ENCODE measurements around the gene SLC2A13.
"Not testable (repeated sequence)": the region's sequence is repeated elsewhere in the genome, so short reads cannot be mapped to it uniquely, and the experiment has no call there.

SLC2A13 gene

DNA sequence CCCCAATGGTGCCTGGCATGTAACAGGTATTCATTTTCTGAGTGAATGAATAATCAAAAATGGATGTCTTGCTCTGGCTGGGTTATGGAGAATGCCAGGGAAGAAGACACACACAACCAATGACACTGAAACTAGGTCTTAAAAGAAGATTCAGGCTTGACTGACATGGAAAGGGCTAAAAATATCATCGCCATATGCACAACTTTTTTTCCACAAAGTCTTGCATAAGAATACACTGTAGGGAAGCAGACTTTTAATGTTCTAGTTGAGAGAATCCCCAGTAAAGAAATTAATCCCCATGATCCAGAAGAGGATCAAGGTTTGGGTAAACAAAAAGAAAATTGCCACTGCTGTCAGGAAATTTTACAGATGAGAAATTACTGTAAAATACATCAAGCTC is 116.4 kb downstream of the SLC2A13 start:
- DNase-seq: no peak

DNA sequence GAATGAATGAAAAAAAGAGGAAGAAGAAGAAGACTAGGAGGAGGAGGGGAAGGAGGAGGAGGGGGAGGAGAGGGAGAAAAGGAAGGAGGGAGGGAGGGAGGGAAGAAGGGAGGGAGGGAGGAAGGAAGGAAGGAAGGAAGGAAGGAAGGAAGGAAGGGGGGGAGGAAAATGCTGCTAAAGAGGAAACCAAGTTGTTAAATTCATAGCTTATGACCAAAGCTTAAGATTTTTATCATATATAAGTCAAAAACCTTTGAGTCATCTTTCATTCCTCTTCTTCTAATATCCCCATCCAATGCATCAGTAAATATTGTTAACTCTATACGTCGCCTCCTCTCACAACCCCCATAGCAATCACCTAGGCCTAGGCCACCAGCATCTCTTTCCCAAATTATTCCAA is 117.3 kb downstream of the SLC2A13 start:
- DNase-seq: no peak

DNA sequence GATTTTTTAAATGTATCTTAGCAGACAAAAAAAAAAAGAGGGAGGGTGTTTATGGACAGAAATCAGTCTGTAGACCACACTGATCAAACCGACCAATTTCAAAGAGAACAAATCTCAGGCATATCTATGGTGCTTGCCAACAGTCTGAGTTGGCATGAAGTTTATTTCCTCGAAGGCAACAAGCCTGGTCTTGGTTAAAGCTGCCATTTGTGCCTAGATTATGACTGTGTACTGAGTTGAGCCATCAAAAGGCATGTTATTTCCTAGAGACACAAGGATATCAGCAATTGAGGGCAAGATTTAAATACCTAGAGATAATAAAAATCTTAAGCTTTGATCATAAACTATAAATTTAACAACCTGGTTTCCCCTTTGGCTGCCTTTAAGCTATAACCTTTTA is 119.2 kb downstream of the SLC2A13 start:
- no peak for DNase-seq

DNA sequence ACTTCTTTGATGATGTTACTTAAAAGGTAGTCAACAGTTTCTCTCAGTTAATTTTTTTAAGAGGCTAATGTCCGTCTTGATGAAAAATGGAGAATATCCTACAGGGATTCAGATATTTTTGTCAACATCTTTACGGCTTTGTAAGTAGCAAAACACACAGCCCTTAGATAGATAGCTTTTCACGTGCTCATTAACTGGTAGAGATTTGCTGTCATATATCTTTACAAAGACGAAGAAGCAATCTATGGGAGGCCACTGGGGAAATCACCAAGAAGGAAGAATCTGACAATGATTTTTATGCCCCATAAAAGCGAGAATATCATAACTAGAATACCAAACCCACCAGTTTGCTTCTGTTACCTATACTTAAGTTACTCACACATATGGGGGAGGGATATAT is 121.2 kb downstream of the SLC2A13 start:
- no peak for DNase-seq

DNA sequence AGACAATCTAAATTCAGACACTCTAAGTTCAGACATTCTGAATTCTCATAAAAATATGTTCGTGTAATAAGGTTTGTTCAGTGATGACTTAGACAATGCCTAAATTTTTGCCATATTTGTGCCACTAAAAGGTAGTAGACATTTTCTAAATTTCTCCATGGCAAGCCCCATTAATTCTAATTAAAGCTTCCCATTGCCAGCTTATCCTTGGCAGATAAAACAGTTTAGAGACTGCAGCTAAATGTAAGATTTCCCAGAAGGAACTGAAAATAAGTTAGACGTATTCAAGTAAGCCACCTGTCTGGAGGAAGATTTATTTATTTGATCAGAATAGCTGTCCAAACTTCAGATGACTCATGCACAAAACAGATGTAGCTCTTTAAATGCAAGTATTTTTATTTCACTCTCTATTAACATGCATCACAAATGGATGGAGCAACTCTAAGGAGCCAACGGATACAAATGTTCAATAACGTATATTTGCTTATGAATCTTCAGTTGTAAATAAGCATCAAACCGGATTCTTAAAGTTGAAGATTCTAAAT is 130.4 kb downstream of the SLC2A13 start:
- no peak for DNase-seq

DNA sequence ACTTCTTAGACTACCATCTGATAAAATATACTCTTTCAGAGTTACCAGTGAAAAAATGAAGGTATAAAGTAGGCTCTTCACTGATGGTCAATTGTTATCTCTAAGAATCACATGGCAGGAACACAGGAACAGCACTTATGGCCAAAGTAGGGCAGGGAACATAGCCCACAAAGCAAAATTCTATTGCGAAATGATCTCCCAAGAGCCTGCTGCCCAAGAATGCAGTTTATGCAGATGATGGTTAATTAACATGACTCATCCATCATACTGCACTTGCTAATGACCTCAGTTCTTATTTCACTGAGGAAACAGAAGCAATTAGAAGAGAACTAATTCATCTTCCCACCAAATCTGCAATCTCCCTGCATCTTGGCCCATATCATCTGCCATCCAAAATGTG is 133.8 kb downstream of the SLC2A13 start:
- no peak for DNase-seq

DNA sequence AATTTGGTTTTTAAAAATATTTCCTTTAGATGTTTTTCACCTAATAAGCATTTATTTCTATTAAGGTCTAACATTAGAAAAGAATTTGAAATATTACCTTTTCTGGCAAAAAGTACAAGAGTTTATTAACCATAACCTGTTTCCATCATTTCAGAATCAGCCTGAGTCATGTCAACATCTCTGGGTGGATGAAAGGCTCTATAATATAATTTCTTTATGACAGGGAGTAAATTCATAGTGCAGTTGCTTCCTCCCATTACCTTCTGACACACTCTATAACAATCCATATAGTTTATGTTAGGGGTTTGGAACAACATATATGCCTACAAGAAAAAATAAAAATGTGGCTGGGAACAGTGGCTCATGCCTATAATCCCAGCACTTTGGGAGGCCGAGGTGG is 134.5 kb downstream of the SLC2A13 start:
- DNase-seq: no peak

DNA sequence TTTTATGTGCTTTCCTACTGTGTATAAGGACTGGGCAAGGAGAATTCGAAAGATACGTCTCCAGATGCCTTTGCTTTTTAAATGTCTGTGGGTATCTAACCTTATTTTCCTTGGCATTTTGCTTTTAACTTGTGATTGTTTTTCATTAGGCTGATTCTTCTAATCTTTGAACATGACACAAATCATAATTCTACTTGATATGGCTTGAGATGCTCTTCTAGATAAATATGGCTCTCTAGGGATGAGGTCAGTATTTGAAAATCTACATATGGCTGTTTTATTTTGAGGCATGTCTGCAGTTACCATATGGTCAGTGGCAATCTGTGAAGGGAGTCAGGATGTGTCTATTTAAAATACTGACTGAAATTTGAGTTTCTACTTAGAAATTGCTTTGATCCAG is 139.2 kb downstream of the SLC2A13 start:
- DNase-seq: no peak

DNA sequence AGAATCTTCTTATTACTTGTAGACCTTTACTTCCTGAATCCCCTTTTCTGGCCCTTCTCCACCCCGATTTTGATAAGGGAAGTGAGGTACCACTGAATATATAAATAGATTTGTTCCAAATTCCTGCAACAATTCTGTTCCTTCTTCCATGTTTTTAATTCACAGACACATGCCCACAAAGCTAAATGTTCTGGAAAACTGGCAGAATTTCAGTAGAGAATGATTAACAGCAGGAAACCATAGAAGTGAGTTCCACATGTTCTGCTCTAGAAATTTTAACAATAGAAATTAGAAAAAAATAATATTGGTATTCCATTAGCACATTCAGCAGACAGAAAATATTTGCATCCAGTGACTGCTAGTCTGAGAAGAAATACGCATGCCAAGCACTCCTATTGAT is 139.6 kb downstream of the SLC2A13 start:
- DNase-seq: no peak

DNA sequence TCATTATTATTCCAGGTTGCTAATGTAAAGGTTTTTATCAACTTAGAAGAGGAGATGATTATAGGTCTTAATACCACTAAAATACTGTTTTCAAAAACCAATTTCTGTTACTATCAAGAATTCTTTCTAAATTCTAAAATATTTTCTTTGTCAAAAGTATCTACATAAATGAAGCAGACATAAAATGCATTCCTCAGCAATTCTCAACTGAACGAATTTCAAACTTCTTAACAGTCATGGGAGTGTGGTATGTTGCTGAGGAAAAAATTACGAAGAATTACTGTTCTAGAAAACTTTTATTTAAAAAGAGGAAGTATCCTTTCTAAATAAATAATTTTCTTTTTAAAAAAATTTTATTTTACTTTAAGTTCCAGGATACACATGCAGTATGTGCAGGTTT is 146.4 kb downstream of the SLC2A13 start:
- DNase-seq: no peak

DNA sequence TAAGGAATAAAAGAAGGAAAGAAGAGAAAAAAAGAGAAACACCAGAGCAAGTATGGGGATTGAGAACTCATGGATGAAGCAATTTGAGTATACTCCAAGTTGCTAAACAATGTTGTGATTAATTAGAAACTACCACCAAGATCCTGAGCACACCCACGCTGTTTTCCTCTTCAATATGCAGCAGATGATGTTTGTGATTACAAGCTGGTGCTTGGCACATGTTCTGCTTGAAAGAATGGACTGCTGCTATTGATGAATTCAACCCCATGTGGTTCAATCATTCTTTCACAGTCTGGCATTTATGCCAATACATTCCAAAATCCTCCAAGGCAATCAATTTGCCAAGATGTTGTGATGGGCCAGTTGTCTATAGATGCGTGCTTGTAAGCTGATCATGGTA is 146.8 kb downstream of the SLC2A13 start:
- no peak for DNase-seq

DNA sequence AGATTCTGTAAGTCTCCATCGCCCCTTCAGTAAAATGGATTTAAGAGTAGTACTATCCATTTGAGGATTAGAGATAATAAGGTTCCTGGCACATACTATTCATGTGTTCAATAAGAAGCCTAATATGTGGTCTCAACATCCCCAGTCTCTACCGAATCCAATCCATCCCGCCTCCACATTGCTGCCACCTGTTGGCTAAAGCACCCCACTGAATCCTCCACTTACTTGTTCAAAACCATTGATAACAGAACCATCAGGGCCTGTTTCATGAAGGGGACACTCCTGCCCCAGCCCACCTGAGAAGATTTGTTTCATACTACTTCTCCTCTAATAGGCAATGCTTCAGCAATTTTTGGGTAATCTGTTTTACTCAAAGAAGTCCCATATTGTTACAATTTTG is 147.5 kb downstream of the SLC2A13 start:
- DNase-seq: no peak

DNA sequence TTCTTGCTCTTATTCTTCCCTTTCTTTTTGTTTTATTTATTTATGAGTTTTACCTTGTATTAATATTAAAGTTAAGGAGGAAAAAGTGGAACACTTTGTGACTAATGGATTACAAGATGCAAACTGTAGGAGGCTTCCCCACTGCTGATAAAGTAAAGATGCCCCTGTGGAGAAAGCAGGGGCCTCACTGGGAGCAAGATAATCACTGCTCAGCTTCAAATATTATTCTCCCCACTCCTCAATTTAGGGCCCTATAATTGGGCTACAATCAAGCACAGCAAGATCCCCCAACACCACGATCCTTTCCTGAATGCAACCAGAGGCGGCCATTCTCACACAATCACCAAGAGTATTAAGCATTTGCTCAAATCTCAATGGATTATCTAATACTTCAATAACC is 149.2 kb downstream of the SLC2A13 start:
- no peak for DNase-seq

DNA sequence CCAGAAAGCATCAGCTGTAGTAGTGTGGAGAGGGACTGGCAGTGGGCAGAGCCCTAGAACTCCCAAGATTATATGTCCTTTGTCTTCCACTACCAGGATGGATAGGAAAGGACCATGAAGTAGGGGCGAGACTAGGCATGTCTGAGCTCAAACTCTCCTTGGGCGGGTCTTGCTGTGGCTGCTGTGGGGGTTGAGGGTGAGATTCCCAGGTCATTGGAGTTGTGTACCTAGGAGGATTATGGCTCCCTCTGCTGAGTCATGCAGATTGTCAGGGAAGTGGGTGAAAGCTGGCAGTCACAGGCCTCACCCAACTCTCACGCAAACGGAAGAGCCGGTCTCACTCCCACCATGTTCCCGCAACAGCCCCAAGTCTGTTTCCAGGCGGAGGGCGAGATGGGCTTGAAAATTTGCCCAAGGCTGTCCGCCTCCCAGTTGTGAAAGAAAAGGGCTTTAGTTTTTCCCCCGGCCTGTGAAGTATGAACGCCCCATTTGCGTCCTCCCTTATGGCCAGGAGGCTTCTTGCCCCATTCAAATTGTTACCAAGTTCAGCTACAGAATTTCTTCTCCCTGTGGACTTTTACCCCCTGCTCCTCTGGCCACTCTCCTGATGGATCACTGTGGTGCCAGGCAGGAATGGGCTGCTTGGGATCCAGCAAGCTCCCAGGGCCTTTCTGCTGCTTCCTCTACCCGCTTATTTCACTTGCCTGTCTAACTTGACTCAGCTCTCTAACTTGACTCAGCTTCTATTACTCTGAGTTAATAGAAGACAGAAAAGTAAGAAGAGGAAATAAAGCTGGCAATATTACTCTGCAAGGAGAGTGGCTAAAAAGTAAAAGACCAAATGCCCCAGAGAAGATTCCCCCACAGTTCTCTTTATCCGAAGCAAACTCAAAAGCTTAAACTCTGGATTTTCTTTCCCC is 159.3 kb downstream of the SLC2A13 start:
- no peak for DNase-seq

DNA sequence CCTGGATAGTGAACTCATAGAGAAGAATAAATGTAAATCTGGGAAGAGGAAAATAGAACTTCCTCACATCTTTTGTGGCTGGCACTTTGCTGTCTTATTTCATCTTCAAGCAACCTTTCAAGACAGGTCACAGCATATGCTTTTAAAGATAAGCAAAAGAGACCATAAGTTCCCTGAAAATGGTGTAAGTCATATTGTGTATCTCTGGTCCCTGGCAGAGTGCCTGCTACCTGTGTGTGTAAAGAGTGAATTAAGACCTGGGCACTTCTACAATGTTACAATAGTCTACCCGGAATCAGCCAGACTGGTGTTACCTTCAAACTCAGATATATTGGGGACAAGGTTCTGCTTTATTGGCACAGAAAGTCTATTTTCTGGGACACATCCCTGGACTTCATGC is 168.8 kb downstream of the SLC2A13 start:
- DNase-seq: no peak

DNA sequence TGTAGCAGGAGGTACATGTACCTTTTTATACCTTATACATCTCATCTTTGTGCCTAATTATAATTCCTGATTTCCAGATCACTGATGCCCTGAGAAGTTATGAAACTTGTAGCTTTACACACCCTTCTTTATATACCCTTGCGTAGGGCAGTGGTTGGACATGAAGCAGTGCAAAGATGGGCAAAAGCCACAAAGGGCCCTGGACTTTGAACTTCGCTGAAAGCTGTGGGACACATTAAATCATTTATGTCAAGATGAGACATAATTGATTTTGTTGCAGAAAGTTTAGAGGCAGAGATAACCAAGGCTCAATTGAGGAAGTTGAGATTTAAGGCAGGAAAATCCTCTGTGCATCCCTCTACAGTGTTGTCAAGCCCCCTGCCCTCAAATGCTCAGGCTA is 170.0 kb downstream of the SLC2A13 start:
- no peak for DNase-seq

DNA sequence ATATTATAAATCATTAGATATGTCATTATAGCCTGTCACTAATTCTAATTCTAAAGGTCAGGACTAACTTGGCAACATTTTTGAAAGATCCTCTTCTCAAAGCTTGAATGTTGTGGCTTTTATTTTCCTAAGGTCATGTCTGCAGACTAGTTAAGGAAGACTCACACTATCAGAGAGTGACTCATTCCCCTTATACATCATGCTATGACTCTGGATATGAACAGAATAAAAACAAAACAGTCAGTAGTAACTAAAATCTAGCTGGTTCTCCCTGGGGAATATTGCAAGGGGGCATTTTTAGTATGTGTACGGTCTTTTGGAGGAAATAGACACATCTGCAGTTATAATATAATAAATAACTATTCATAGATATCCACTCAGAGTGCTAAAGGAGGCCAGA is 170.6 kb downstream of the SLC2A13 start:
- no peak for DNase-seq

DNA sequence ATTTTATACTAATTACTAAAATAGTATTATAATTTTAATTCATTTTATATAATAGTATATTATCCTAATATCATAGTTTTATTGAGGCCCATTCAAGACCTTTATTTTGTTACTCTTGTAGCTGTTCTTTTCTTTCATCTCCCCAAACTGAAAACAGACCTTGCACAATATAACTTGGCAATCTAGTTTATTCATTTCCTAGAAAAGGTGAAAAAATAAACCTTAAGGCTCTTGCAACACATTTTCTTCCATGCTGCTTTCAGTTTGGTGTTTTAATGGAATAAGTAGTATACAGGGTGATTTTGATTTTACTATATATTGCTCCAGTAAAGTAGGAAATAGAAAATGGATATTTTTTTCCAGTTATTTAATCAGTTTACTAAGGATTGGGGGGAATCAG is 174.0 kb downstream of the SLC2A13 start:
- DNase-seq: no peak

DNA sequence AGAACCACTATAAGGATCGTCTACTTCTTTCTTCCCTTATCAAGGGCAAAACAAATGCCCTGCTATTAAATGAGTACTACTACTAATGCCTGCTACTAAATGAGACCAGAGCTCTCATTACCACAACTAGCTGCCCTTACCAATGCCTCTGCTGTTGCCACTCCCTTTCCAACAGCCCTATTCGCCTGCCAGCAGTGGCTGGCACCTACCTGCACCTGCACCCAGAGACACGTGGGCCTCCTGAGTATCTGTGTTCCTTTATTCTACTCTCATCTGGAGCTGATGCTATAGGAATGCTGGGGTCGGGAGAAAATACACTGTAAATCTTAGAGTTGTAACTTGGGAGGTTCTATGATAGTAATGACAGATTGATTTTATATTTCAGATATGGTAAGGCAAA is 174.7 kb downstream of the SLC2A13 start:
- DNase-seq: no peak

DNA sequence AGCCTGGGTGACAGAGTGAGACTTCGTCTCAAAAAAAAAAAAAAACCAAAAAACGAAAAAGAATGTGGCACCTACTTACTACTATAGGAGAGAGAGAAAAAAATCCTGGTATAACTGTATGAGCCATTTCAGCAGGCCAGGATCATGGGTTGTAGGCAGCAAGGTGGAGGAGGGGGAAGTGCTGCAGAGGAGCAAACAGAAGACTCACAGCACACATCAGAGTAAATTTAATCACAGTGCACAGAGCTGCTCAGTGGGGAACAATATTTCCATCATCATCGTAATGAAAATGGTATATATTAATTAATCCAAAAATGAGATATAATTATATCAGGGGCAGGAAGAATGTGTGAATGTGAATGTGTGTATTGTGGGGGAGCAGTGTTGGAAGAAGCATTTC is 175.8 kb downstream of the SLC2A13 start:
- DNase-seq: no peak

DNA sequence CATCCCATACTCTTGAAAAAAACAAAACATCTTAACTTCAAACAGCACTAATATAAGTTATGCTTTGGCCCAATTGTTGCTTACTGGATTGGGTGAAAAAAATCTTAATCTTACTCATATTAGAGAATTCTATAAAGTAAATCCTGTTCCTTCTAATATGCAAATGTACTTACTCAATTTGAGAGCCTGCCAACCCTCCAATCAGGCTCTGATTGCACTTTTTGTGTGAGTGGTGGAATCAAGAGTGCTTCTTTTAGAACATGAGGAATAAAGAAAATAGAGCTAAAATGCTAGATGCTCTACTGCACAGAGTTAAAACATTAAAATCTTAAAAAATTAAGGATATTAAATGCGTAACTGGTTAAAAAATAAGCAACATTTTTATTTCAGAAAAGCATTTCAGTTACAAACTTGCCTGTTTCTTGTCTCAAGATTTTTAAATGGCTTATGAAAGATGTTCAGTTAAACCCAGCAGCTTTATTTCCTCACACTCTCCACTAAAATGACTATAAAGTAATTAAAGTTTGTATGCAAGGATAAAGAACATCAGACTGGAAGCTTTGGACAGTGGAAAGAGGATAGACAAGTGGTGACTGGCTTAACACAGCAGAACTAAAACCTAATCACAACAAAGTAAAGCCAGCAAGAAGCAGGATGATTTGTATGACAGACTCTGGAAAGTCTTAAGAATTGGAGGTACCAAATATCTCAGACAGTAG is 177.5 kb downstream of the SLC2A13 start:
- DNase-seq: no peak

DNA sequence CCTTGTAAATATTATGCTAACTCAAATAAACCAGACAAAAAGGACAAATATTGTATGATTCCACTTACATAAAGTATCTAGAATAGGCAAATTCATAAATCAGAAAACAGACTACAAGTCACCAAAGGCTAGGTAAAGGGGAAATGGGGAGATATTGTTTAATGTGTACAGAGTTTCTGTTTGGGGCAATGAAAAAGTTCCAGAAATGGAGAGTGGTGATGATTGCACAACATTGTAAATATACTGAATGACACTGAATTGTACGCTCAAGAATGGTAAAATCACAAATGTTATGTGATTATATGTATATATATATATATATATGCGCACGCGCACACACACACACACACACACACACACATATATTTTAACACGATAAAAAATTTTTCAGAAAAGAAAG is 182.5 kb downstream of the SLC2A13 start:
- DNase-seq: no peak

DNA sequence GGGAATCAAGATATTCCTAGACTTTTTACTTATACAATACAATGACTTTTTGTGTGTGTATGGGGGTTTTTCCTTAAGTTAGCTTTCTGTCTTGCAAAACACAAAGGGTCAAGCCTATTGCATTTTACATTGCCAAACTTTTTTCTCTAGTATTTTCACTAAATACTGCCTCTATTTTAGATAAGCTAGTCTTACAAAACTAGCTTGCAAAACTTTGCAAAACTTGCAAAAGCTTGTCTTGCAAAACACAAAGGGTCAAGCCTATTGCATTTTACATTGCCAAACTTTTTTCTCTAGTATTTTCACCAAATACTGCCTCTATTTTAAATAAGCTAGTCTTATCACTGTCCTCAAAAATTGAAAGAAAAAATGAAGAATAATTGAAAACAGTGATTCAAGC is 183.3 kb downstream of the SLC2A13 start:
- DNase-seq: not testable (repeated sequence)

DNA sequence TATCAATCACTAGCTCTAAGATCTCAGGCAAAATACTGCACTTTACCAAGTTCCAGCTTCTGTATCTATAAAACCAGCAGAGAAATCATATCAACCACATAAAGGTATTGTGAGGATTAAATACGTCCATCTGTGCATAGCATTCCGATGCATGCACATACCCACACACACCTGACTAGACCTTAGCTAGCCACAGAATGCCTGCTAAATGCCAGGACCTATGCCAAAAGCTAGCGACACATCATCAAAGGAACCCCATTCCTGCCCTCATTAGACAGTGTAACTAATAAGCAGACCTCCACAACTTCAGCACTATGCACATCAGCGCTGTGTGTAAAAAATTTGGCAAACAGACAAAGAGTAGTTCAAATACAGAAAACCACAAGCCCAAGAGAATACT is 185.2 kb downstream of the SLC2A13 start:
- DNase-seq: no peak

Data from activated effector memory CD4-positive, alpha-beta T cell treated with anti-CD3 and anti-CD28 coated beads, Interleukin-2, amount 50 U/mL, for 16 hours (primary cell).